A204.1 (cell line): ENCODE data around the gene UNC13D.
"Not testable (repeated sequence)": the region's sequence is repeated elsewhere in the genome, so short reads cannot be mapped to it uniquely, and the experiment has no call there.

Experiments
- FAIRE-seq: peaks from 2 replicates; lab custom pipeline; 2012; peaks lifted over from hg19 to GRCh38; lab: Jason Lieb, UNC

The UNC13D gene

DNA sequence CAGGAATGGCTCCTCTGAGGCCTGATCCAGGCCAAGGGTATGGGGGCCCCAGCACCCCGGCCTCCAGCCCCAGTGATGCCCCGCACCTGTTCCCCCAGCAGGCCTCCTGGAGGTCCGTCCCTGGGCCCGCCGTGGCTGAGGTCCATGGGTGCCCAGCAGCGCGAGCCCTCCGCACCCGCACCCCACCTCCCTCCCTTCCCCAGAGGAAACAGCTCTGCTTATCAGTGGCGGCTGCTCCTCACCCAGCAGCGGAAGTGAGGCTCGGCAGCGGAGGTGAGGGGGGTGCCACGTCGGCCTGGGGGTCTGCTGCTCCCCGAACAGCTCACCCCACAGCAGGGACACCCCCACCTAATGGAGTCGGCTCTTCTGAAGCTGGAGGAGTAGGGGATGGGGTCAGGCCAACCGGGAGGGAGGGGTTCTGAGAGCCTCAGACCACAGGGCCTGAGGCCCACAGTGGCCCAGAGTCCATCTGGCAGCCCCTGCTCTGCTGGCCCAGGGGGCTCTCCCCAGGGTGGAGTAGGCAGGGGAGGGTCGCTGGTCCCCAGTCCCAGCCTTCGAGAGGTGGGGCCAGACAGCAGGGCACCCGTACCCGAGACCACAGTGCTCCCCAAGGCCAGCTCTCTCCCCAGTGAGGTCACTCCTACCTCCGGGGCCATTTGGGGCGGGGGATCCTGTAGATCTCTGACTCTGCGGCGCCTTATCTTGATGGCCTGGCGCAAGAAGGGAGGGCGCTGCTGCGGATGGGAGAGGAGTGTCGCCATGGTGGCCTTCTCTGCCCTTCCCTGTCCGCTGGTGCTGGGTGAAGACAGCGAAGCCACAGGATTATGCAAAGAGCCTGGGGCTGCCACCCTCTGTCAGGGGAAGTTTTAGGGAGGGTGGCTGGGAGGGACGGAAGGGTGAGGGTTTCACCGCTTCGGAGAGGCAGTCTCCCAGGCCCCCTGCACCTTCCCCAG lies at the start of gene UNC13D:
Gene UNC13D (minus strand): TSS at position 828 of the 953 bp plus-strand sequence. CDS start 67 bp downstream, at position 761.
- no peak for FAIRE-seq

DNA sequence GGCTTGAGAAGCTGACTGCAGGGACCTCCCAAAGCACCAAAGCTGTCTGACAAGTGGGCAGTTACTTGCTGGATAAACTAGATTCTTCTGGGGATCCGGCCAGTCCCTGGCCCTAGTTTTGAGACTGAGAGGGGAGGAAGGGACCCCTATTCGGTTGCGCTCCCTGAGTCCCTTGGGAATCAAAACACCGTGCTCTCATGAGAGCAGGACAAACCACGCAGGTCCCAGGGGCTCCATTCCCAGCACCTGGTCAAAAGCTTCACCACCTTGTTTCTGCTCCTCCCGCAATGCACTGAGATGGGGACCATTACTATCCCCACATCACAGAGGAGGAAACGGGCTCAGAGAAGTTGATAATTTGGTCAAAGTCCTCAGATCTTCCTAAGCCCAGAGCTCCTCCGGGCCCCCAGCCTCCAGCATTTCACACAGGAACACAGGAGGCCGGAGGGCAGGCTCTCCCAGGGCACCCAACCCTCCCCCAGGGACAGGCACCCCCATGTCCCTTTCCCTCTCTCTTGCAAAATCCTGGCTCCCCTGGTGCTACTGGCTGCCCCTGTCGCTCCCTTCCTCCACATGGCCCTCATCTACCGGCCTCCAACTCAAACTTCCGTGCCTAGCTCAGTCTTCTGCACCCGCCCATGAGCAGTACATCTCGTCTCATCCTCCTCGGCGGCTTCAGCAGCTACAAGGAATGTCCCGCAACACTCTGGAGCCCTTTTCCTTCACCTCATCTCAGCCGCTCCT lies 49.3 kb upstream of the UNC13D start:
- FAIRE-seq: no peak

DNA sequence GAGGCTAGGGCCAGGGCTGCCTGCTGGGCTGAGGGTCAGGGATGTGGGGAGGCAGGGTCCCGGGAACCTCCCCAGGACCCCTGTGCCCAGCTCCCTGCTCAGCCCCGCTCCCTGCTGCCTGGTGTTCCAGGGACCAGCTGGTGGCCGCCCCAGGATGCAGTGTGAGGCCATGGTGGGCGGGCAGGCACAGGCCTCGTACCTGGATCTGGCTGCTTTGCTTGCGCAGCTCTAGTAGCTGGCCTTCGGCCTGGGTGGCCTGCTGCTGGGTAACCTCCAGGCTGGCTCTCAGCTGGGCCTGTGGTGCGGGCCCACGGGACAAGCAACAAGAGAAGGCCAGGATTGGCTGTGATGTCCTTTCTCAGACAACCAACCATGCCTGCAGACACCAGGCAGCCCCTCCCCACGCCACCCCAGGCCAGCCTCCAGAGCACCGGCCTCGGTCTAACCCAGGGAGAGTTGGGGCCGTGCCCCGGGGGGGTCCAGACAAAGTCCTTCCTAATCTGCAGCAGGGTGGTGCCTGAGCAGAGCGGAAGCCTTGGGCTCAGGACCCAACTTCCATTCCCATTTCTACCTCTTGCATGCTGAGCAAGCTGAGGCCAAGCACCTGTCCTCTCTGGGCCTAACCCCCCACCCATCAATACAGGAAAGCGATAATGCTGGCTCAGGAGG lies 48.5 kb upstream of the UNC13D start:
- FAIRE-seq: no peak

DNA sequence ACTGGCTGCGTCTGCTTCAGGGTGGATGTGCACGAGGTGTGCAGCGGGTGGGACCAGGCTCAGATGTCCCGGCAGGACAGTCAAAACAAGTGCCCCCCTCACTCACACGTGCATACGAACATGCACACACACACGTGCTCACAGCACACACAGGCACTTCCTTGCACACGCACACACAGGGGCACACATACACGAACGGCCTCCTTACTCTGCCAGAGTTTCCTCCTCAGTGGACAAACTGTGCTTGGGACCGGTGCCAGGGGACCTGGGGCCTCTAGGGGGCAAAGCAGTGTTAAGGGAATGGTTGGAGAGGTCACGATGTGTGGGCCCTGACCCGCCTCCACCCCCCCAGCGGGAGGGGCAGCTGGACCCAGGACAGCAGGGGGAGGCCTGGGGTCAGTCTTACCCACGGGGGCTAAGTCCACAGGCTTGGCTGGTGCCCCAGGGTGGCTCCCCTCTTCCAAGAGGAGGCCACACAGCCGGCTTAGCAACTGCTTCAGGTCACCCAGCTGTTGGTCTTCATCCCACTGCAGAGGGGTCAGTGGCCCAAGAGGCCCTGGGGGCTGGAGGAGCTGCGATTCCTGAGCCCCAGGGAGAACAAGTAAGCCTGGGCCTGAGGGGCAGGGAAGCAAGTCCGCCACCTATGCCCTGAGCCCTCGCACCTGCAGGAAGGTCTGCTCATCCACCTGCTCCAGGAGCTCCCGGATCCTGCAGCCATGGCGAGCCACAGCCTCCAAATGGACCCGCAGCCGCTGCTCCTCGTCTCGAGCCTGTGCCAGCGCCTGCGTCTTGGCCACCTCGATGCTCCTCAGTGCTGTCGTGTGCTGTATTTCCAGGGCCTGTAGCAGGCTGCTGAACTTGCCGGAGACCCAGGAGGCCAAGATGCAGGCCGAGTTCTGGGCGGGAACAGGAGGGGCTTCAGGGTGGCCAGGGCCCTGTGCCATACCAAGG lies 47.7 kb upstream of the UNC13D start:
- no peak for FAIRE-seq

DNA sequence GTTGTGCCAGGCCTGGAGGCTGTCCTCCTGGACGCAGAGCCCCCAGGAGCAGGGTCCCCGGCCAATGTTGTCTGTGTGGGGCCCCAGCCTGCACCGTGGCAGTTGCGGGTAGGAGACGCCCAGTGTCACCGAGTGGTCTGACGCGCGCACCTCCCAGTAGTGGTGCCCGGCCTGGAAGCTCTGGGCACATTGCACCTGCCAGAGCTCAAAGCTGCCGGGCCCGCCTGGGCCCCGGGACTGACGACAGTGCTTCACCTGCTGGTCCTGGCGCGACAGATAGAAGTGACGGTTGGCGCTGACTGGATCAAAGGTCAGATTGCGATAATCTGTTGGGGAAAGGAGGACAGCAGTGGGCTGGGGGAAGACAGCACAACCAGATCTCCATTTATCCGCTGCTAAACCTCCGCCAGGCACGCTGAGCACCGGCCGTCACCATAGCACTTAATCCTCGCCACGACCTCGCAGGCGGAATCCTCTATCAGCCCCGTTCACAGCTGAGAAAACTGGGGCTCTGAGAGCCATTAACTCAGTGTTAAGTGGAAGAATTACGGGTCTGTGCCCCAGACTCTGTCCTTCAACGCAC lies 46.9 kb upstream of the UNC13D start:
- FAIRE-seq: no peak

DNA sequence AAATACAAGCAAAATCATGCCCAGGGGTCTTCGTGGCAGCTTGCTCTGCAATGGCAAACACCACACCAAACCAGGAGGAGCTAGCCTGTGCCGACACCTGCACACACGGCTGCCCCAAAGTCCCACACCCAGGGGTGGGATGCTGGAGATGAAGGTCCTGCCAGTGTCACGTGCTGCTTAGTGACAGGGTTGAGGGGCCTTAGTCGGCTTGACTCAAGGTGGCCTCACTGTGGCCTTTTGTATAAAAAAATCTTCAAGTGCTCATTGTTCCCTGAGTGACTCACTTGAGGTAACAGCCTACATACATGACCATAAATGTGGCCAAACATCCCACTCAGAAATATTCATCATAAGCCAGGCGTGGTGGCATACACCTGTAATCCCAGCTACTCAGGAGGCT lies 45.2 kb upstream of the UNC13D start:
- FAIRE-seq: no peak

DNA sequence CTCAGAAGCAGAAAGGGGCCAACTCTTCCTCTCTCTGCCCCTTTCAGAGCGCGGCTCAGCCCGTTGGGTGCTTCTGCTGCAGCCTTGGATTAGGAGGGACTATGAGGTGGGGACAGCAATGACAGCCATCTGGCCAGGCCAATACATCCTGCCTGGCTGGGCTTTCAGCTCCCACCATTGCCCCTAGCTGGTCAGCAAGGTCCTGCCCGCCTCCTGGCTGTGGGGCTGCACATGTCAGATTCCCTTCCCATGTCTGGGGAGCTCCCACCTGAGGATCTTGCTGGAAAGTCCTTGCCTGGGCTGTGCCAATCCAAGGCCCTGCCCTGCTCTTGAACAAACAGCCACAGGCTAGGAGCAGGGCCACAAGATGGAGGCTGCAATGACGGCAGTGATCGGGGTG lies 44.3 kb upstream of the UNC13D start:
- FAIRE-seq: no peak

DNA sequence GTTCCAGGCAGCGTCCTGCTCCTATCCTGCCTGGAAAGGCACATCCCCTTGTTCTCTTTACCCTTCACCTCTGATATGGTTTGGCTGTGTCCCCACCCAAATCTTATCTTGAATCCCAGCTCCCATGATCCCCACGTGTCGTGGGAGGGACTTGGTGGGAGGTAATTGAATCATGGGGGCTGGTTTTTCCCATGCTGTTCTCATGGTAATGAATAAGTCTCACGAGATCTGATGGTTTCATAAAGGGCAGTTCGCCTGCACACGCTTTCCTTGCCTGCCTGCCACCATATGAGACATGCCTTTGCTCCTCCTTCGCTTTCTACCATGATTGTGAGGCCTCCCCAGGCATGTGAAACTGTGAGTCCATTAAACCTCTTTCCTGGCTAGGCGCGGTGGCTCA lies 41.7 kb upstream of the UNC13D start:
- FAIRE-seq: not testable (repeated sequence)

DNA sequence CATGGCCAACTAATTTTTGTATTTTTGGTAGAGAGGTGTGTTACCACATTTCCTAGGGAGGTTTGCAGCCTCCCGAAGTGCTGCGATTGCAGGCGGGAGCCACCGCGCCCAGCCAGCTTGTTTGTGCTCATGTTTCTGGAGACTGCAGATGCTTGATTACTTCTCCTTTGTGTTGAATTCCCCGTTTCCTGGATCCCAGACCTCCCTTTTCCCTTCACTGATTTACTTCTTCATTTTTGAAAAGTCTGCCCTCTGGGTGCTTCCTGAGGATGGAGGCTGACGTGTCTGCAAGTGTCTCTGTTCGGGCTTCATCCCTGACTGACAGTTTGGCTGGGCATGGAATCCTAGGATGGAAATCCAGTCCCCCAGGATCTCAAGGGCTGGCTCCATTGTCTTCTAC lies 41.2 kb upstream of the UNC13D start:
- FAIRE-seq: no peak

DNA sequence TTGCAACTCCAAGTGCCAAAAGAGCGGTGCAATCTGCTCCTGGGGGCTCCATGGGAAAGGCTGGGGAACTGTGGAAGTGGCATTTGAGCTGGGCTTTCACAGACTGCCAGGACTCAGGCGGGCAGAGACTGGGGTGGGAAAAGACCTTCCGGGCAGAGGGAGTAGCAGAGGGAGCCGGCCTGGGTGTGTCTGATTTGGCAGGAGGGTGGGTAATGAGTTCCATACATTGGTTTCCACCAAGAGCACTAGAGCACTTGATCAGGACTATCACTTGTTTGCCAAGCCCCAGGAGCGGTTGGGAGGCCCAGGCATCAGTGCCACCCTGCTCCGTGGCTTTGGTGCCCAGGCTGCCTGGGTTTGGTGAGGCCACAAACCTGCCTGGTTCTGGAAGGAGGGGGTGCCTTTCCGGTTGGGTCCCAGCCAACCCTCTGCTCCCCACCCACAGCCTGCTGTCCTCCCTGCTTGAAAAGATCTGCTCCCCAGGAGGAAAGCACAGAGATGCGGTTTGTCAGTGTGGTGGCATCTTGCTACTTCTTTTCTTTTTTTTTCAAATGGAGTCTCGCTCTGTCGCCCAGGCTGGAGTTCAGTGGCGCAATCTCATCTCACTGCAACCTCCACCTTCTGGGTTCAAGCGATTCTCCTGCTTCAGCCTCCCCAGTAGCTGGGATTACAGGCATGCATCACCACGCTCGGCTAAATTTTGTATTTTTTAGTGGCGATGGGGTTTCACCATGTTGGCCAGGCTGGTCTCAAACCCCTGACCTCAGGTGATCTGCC lies 37.7 kb upstream of the UNC13D start:
- FAIRE-seq: no peak

DNA sequence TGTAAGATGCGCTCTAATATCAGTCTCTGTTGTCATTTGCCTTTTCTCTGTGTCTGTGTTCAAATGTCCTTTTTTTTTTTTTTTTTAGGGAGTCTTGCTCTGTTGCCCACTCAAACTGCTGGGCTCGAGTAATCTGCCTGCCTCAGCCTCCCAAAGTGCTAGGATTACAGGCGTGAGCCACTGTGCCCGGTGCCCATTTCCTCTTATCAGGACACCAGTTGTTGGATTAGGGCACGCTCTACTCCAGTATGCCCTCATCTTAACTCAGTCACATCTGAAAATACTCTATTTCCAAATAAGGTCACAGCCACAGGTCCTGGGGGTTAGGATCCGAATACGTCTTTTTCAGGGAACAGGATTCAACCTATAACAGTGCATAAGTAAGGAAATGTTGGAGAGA lies 36.1 kb upstream of the UNC13D start:
- FAIRE-seq: no peak

DNA sequence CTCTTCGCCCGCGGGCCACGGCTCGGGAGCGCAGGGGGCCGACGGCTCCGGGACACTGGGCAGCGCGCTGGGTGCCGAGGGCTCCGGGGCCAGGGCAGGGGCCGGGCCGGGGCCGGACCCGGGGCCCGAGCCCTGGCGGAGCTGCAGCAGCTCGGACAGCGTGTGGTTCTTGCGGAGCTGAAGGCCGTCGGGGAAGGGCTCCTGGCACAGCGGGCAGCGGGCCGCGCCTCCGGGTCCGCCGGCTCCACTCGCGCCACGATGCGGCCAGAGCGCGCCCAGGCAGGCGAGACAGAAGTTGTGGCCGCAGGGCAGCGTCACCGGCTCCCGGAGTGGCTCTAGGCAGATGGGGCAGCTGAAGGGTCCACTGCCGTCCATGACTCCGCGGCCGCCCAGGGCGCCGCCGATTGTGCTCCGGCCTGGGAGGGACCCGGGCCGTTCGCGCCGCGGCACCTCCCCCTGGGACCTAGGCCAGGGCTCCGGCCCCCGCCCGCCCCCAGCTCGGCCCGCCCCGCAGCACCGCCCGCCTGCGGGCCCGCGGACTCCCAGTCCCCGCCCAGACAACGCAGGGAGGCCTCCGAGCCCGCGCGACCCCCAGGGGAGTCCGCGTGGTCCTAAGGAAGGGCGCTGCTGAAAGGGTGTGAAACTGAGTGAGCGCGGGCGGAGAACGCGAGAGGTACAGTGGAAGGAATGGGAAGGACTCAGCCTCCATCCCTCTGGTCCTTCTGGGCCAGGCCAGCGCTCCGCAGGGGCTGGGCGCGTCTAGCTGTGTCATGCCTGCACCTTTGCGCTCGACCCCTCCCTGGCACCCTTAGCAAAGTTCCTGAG lies 34.2 kb upstream of the UNC13D start, which contains the start of gene TRIM47:
Gene TRIM47 (minus strand): TSS at position 408 of the 825 bp plus-strand sequence. CDS start 33 bp downstream, at position 375.
- FAIRE-seq: no peak

DNA sequence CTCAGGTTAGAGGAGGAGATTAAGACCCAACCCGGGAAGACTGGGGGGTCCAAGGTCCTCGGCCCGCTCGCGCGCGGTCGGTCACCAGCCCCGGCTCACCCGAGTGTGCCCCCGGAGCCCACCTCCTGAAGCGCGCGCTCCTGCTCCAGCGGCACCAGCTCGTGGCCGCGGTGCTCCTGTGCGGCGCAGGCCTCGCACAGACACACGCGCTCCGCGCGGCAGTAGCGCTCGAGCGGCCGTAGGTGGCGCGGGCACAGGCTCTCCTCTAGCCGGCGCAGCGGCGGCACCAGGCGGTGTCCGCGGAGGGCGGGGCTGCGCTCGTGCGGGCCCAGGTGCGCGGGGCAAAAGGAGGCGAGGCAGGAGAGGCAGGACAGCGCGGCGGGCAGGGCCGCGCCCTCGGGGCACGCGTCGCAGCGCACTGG lies 33.6 kb upstream of the UNC13D start:
- FAIRE-seq: no peak

DNA sequence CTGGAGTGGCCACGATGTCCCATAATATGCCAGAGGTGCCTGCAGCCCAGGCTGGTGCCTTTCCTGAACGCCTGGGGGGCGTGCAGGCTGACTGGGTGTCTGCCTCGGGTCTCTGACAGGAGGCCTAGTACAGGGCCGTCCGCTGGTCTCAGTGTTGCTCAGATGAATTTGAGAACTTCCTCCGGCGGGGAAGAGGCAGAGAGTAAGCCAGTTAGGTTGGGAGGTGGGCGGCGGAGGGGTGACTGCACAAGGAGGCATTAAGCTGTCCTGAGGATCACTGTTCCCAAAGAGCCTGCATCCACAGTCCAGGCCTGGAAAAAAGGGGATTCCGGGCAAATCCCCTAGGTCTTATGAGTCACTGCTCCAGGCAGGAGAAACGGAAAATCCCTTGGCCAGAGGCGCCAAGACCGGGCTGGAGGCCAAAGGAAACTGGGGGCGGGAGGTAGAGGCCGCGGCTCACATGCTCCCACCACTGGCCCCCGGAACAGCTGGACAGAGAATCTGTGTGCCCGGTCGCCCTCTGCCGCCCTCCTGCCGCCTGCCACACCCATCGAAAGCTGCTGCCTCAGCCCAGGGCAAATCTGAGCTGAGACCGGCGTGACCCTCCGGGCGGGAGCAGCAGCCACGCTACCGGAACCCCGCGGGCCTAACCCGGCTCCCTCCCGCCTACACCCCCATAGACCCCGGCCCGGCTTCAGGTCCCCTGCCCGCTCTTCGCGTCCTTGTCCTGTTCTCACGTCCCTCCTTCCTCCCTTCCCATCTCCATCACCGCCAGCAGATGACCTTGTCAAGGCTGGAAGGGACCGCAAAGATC lies 32.9 kb upstream of the UNC13D start:
- FAIRE-seq: no peak

DNA sequence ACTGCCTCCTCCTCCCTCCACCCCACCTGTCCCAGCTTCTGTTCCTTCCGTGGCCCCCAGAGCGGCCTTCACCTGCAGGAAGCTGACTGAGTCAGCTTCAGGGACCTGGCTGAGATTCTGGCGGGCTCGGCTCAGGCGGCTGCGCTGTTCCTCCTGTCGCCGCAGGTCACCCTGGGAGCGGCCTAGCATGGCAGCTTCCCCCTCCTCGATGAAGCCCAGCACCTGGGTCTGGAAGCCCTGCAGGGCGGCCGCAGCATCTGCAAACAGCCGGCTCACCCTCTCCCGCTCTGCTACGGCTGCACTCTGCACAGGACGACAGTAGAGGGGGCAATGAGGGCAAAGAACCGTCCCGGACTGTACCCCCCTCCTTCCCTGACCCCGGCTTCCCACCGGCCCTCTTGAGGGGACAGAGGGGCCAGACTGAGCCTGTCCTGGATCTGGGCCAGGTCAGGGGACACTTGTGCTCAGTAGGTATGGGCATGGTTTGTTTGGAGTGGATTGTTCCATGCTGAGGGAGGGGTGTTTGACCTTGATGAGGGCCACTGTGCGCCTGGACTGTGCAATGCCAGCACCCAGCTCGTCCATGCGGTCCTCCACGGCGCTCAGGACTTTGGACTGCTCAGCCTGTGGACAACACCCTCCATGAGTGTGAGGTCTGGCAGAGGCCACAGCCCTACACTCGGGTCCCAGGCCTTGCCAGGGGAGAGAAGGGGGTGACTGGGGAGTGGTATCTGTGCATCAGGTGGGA lies 32.2 kb upstream of the UNC13D start:
- FAIRE-seq: no peak

DNA sequence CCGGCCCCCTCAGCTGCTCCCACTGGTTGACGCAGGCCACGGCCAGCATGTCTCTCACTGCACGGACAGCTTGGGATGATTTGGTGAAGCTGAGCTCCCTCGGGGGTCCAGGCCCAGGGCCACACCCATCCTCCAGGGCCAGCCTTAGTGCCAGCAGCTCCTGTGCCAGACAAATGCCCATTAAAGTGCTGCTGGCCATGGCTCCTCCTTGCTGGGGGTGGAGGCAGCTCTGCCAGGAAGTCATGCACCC lies 31.7 kb upstream of the UNC13D start:
- FAIRE-seq: no peak

DNA sequence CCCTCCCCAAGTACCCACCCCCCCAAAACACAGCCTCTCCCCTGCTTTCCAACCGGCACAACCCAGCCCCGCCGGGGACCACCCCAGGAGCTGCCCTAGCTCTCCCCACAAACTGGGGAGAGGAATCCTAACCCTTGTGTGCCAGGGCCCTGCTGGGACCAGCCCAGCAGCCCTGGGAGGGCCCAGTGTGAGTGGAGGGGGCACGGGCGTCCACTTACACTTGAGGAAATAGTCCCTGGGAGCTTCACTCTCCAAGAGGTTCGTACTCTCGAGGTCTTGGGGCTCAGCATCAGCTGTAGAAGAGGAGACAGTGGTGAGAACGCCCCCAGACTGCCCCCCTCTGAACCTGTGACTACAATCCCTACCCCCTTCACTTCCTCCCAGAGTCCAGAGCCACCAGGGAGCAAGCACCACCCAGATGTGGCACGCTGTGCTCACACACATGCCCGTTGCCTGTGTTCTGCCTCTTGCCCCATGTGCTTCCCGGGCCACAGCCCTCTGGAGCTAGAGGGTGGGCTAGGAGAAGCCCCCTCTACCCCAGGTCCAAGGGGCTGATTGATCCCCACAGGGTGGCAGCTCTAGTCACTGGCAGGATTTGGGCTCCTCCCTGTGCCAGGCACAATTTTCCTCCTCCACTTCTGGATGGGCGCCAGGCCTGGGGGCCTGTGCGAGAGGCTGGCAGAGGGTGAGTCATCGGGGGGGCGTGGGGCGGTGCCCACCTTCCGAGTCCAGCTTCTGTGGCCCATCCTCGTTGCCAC lies 31.2 kb upstream of the UNC13D start:
- FAIRE-seq: no peak
